Effector CD4-positive, alpha-beta T cell (primary cell): ENCODE measurements around the gene ITIH3. TPM values are rescaled to one million over a fixed set of nuclear protein-coding genes. Genes with fewer than 3 reads are reported as not detected.
"Not testable (repeated sequence)": the region's sequence is repeated elsewhere in the genome, so short reads cannot be mapped to it uniquely, and the experiment has no call there.

Experiments used
- DNase-seq: peaks from one replicate; pipeline ENCODE4 v3.0.0-alpha.2; 2020
- total RNA-seq: gene quantifications from one replicate; lab custom pipeline; 2026; lab: John Stamatoyannopoulos, UW

Gene ITIH3
- total RNA-seq, result not detected

GRCh38 chr3:52794612-52795099, at the start of gene ITIH3:
Gene ITIH3, plus strand, starts transcription at chr3:52794796. Its CDS starts 8 bp downstream, at chr3:52794804.
- no peak for DNase-seq

- no peak for DNase-seq
These were observed 42.4 kb upstream of the ITIH3 start for GRCh38 chr3:52752045-52752660.

DNA sequence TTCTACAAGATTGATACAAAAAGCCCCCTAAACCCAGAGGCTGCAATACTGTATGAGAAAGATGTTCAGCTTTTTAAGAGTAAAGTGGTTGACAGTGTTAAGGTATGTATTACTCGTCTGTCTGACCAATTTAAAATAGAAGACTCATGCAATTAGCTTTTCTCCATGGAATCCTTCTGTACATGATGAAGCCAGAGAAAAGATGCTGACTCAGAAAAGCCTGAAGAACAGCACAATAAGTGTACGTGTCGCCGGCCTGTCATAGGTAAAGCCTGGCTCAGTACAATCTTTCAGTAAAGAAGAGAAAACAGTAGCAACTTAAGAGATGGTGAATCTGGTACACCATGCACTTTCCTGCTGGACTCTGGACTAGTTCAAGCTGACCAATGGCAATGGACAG, 40.2 kb upstream of the ITIH3 start:
- DNase-seq, result no peak

DNA sequence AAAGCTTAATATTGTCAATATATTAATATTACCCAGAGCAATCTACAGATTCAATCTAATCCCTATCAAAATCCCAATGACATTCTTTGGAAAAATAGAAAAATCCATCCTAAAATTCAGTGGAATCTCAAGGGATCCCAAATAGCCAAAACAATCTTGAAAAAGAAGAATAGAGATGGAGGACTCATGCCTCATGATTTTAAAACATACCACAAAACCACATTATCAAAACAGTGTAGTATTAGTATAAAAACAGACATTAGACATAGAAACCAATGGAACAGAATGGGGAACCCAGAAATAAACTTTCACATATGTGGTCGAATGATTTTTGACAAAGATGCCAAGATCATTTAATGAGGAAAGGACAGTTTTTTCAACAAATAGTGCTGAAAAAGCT, 38.5 kb upstream of the ITIH3 start:
- DNase-seq, result no peak

- DNase-seq, result no peak
These were observed 31.1 kb upstream of the ITIH3 start for GRCh38 chr3:52763466-52763865.

DNA sequence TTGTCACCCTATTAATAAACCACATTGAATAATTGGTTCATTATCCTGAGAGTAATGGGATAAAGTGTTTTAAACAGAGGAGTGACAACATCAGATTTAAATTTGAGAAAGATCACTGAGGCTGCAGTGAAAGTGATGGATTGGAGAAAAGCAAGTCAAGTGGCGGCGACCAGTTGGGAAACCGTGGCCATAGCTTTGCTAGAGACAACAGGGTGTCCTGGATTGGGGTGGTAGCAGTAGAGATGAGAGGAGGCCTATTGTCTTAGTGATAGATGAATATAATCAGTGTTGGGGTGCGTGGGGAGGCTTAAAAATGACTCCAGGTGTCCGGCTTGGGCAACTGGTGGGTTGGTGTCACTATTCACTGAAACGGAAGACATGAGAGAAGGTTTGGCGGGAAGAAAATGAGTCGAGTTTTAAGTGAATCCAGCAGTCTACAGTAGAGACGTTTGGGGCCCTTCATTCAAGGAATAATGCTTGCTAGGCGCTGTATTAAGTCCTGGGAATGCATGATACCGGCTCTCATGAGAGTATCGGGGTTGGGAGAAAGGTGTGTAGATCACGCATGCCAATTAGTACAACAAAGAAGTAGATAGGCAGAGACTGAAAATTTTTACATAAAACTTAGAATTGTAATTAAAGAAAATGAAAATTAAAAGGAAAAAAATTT, 24.7 kb upstream of the ITIH3 start:
- DNase-seq, result no peak

DNA sequence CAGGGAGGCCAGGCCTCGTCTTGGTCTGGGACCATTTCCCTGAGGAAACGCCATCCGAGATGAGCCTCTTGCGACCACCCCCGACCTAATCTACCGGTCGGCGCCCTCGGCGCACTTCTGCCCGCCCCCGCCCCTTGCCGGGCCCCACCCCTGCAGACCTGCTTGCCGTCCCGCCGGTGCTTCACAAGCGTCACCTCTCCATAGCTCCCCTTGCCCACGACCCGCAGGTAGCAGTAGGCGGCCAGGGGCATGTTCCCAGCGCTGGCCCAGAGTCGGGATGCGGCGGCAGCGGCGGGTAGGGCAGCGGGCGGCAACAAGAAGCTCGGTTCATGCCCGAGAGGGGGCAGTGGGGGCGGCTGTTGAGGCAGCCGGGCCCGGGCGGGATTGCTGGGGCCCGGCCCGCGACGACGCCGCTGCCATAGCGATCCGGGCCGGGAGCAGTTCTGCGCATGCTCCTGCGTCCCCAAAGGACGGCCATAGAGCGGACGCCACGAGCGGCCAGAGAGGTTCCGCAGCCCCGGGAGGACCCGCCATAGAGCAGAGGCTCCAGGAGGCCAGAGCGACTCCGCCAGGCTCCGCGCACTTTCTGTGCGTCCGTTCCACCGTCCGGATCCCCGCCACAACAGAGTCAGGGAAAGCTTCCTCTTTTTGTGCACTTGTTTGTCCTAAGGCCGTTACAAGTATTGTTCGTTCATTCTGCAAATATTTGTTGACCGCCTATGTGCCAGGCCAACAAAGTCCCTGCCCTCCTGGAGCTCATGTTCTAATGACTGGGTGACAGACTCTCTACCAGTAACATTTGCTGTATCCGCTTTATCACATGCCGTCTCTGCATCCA, 23.9 kb upstream of the ITIH3 start, which contains the start of gene NEK4:
NEK4 (minus strand) TSS at position 445 of the 838 bp plus-strand sequence; CDS start at position 251, 194 bp downstream.
- peak; percentile 58 for DNase-seq

DNA sequence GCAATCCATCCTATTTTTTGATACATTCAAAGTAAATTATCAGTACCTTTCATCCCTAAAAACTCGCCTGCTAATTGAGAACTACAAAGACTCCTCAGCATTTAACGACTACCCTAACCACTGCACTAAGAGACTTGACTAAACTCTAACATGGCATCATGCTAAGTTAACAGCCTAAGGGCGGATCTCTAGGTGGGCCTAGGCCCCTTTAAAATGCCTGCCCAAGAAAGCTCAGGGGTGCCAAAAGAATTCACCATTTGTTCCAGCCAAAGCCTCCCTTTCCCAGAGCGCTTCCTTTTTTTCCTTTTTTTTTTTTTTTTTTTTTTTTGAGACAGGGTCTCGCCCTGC, 23.3 kb upstream of the ITIH3 start:
- DNase-seq, result no peak

DNA sequence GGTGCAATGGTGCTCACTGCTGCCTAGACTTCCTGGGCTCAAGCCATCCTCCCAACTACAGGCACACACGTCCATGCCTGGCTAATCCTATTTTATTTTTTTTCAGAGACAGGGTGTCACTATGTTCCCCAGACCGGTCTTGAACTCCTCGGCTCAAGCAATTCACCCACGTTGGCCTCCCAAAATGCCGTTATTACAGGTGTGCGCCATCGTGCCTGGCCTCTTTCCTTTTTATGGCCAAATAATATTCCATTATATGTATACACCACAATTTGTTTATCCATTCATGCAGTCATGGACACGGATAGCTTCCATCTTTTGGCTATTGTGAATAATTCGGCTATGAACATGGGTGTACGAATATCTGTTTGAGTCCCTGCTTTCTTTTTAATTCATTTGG, 22.9 kb upstream of the ITIH3 start:
- DNase-seq, result no peak

DNA sequence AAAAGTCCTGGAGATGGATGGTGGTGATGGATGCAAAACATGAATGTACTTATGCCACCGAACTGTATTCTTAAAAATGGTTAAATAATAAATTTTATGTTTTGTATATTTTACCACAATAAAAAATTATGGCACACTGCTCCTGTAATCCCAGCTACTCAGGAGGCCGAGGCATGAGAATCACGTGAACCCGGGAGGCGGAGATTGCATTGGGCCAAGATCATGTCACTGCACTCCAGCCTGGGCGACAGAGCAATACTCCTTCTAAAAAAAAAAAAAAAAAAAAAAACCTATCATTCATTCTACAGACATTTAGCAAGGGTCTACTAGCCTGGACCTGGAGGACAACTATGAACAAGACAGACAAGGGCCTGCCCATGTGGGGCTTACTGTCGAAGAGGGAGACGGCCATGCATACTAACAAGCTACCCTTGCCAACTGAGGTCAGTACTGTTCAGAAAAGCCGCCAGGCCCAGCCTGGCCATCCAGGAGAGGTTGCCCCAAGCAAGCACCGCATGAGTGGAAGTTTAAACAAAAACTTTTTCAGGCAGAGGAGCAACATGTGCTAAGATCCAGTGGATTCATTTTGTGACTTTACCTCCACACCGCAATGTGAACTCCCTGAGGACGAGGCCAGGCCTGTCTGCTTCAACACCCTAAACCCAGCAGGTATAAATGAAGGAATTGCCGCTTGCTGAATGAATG, 21.1 kb upstream of the ITIH3 start:
- no peak for DNase-seq

- no peak for DNase-seq
These were observed 20.4 kb upstream of the ITIH3 start for GRCh38 chr3:52774066-52774713.

- DNase-seq, result no peak
These were observed 19.4 kb upstream of the ITIH3 start for GRCh38 chr3:52774901-52775864.

DNA sequence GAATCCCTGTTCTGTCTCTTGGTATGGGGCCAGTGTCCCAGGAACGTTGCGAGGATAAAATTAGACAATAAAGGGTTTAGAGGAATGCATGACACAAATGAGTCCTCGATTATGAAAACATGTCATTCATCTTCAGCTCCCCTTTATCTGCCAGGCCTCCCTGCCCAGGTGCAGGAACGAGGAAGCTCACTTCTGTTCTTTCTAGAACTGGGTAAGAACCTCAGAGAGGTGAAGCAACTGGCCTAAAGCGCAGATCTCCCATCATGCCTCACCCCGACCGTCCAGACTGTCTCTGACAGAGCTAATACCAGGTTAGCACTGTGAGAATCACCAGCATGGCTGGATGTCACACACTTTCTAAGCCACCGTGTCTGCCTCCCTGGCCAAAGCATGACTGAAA, 18.7 kb upstream of the ITIH3 start:
- DNase-seq, result no peak

GRCh38 chr3:52776486-52776885, 18.1 kb upstream of the ITIH3 start:
- DNase-seq, result not testable (repeated sequence)

GRCh38 chr3:52777127-52777958, 17.3 kb upstream of the ITIH3 start, which contains the start of gene ITIH1:
Gene ITIH1, plus strand, starts transcription at chr3:52777599. Its CDS starts 17 bp downstream, at chr3:52777616.
- no peak for DNase-seq

- DNase-seq, result no peak
These were observed 16.4 kb upstream of the ITIH3 start for GRCh38 chr3:52777959-52778805.

GRCh38 chr3:52779011-52779836, 15.4 kb upstream of the ITIH3 start:
- no peak for DNase-seq
